ENCODE measurements around the gene GPS1.
A peak's percentile ranks its signal among the peaks of the same experiment; 100 is the strongest.
"Not testable (repeated sequence)": the region's sequence is repeated elsewhere in the genome, so short reads cannot be mapped to it uniquely, and the experiment has no call there.

The GPS1 gene

DNA sequence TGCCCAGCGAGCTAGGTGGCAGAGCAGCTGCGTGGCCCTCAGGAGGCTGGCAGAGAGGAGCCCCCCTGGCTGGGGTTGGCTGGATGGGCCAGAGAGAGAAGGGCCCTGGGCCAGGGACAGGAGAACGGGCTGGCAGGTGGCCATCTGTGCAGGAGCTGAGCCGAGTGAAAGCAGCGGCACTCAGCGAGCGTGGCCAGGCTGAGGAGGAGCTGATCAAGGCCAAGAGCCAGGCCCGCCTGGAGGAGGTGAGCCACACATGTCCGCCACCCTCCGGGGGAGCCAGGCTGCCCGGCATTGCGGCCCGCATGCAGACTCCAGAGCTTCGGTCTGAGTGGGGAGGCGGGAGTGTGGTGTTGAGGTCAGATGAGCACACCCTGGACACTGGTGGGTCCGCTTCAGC lies 22.3 kb upstream of the GPS1 start:
- DNase-seq: no peak

- no peak for DNase-seq
Measured at GRCh38 chr17:82029990-82030469, 21.7 kb upstream of the GPS1 start.

- DNase-seq: peak; percentile 87
Measured at GRCh38 chr17:82030470-82031302, 21.0 kb upstream of the GPS1 start.

GRCh38 chr17:82031303-82031884 lies 20.3 kb upstream of the GPS1 start, which contains the start of gene RAC3:
Gene RAC3 (plus strand): TSS chr17:82031678. CDS start chr17:82031762, 84 bp downstream.
- no peak for DNase-seq

DNA sequence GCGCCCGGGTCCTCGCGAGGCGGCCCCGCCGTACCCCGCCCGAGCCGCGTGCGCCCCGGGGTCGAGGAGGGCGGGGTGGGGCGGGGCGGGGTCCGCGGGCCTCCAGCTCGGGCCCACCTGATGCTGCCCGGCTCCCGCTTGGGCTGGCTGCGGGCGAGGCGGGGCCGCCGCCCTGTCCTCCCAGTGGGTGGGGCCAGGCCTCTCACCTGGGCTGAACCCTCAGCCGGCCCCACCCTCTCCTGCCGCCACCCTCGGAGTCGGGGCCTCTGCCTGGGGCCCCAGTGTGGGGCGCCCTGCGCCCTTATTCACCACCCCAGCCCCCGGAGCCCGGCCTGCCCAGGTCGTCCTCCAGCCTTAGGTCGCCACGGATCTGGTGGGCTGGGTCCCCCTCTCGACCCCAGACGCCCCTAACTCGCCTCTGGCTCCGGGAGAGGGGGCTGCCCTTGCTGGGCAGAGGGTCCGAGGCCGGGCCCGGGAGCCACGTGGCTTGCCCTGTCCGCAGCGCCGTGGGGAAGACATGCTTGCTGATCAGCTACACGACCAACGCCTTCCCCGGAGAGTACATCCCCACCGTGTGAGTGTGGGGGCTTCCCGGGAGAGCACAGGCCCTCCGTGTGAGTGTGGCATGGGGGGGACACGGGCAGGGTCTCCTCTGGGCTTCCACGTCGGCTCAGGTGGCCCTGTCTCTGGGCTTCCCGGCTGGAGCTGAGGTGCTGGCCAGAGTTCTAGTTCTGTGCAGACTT lies 19.6 kb upstream of the GPS1 start:
- peak; percentile 41 for DNase-seq

DNA sequence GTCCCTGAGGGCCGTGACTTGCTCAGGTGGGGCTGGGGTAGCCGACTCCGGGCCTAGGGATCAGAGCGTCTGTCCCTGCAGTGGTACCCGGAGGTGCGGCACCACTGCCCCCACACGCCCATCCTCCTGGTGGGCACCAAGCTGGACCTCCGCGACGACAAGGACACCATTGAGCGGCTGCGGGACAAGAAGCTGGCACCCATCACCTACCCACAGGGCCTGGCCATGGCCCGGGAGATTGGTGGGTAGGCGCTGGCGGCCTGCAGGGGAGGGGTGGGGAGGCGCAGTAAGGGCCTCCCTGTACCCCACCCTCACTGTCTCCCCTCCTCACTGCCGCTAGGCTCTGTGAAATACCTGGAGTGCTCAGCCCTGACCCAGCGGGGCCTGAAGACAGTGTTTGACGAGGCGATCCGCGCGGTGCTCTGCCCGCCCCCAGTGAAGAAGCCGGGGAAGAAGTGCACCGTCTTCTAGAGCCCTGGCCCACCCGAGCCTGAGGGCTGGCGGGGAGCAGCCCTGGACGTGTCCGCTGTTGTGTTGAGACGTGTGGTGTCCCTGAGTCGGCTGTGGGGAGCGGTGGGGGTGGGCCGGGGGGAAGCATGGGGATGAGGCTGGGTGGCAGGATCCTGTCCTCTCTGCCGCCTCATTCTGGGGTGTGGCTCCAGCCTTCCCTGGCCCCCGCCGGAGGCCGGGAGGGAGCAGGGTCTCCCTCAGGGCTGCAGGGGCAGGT lies 18.2 kb upstream of the GPS1 start:
- DNase-seq: no peak

DNA sequence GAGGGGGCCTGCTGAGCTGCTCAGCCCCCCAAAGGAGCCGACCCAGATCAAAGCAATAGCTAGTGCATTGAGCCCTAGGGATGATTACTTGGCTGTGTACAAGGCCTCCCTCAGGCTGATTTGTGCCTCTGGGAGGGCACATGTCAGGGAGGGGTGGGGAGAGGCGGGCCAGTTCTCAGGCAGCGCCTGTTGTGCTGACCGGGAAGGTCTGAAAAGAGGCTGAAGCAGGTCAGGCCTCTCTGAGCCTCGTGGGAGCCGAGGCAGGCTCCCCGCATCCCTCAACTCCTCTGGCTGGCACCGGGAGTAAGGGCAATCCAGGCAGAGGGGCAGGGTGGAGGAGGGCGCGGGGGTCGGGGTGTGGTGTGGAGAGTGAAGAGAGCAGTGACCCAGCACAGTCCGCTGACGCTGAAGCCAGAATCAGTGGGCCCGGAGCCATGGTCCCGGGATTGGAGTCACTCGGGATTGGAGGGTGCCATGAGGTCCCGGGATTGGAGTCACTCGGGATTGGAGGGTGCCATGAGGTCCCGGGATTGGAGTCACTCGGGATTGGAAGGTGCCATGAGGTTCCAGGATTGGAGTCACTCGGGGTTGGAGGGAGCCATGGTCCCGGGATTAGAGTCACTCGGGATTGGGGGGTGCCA lies 17.2 kb upstream of the GPS1 start:
- no peak for DNase-seq

- DNase-seq: no peak
Measured at GRCh38 chr17:82035488-82035887, 16.2 kb upstream of the GPS1 start.

- DNase-seq: no peak
Measured at GRCh38 chr17:82035956-82036633, 15.6 kb upstream of the GPS1 start.

GRCh38 chr17:82036634-82037091 lies 15.0 kb upstream of the GPS1 start:
- DNase-seq: no peak

DNA sequence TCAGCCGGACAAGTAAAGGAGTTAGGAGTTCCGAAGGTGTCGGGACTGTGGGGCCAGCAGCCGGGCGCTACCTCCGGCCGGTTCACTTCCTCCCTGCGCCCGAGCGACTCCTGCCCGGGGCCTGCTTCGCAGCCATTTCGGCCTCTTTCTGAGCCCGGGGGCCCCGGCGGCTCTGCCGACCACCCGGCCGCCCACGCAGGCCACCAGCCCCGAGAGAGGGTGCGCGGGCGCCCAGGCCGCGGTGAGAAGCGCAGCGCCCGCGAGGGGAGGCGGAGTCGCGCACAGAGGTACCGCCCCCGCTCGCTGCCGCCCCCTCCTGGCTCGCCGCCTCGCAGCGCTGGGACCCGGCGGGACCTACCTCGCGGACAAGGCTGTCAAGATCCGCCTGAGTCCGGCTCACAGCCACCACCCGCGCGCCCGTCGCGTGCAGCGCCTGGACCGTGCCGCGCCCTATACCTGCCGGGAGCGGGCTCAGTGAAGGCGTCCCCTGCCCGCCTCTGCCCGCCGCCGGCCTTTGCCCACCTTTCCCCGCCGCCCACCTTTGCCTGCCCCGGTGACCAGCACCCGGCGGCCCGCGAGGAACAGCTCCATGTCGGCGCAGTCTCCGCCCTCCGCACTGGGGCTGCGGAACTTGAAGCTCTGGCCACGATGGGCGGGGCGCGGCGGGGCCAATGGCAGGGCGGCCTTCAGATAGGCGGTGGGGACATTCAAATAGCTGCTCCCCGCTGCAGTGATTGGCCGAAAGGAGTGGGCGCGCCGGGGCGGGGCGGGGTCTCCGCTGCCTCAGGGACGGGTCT lies 14.4 kb upstream of the GPS1 start, which contains the start of gene DCXR:
Gene DCXR, minus strand, starts transcription at position 606 of the 797 bp plus-strand sequence. Its CDS starts 15 bp downstream, at position 591.
- peak; percentile 97 for DNase-seq

- DNase-seq: no peak
Measured at GRCh38 chr17:82037889-82038195, 13.9 kb upstream of the GPS1 start.

DNA sequence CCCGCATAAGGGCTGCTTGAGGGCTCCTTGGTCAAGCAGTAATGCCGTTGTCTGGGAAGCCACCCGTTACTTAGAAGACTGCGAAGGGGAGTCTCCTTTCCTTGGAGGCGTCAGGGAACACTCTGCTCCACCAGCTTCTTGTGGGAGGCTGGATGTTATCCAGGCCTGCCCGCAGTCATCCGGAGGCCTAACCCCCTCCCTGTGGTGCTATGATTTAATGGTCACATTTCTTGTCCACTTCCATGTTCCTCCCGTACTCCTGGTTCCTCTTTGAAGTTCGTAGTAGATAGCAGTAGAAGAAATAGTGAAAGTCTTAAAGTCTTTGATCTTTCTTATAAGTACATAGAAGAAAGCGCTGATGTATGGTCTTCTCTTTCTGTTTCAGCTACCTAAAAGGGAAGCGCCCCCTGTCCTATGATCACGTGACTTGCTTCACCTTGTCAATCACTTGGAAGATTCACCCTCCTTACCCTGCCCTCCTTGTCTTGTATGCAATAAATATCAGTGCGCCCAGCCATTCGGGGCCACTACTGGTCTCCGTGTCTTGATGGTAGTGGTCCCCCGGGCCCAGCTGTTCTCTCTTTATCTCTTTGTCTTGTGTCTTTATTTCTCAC lies 12.8 kb upstream of the GPS1 start:
- DNase-seq: not testable (repeated sequence)

DNA sequence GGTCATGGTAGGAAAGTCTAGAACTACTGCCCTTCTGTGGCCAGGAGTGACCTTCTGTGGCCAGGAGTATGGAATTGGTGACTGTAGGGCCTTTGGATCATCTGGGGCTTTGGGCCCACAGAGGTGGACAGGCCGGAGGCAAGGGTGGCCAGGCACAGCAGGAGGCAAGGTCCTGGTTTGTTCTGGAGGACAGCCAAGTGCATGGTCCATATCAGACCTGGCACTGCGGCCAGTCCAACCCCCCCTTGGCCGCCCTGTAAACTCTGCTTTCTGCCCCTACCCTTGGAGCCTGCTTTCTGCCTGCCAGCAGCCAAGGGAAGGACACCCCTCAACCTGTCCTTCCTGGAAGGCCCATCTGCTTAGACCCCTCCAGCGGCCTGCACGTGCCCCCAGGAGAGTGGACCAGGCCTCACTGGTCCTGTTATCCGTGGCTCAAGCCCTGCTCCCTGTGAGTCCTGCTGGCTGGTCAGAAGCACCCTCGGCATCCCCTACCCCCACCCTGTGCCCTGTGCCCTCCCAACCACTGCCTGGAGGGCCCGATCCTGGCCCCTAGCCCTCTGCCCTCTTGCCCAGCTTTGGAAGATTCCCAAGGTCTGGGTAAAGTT lies 11.9 kb upstream of the GPS1 start:
- no peak for DNase-seq

GRCh38 chr17:82041144-82041814 lies 10.4 kb upstream of the GPS1 start:
- DNase-seq: no peak

DNA sequence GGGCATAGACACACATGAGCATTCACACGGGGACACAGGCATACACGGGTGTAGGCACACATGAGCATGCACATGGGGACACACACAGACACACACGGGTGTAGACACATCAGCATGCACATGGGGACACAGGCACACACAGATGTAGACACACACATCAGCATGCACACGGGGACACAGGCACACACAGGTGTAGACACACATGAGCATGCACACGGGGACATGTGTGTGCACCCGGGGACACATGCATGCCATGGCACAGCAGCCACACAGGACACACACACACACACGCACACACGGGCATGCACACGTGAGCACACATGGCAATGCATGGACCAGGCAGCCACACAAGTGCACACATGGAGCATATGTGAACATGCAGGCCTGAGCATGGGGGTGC lies 9.0 kb upstream of the GPS1 start:
- DNase-seq: no peak

GRCh38 chr17:82043507-82043906 lies 8.2 kb upstream of the GPS1 start:
- DNase-seq: no peak

- no peak for DNase-seq
Measured at GRCh38 chr17:82045936-82046484, 5.7 kb upstream of the GPS1 start.

DNA sequence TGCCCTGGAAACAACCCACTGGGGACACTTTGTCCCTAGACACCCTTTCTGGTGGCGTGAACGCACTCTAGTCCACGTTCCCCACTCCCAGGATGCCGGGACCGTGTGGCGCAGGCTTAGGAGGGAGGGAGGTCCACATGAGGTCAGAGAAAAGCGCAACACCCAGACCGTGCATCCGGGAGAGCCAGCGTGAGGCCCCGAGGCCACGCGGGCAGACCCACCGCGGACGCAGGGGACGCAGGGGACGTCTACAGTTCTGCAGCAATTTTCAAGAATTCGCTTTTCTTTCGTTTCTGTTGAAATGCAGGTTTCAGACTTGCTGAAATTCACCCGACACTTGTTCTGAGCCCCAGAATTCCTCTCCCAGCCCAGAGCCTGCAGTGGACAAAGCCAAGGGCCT lies 4.8 kb upstream of the GPS1 start:
- DNase-seq: no peak

Data from activated CD4-positive, alpha-beta T cell treated with anti-CD3 and anti-CD28 coated beads, Interleukin-2, amount 50 U/mL, for 16 hours (primary cell).